ENCODE results near the gene GNAI1.

Gene GNAI1

GRCh38 chr7:80134536-80135308 is at the start of gene GNAI1:
Gene GNAI1, plus strand, starts transcription at chr7:80134831. Its CDS starts 330 bp downstream, at chr7:80135161.
- intact Hi-C loops (cut with DNase I) = loop anchor here (2.0 to 10.0 kb wide), 3 partner anchors 48 to 260 kb away; no protein-coding TSS in a partner anchor
- DNase-seq = peak; percentile 49 to 95 (median 64)

- no peak for DNase-seq
Measured at GRCh38 chr7:80087051-80087770, 47.4 kb upstream of the GNAI1 start.

GRCh38 chr7:80087771-80088170 is 46.9 kb upstream of the GNAI1 start:
- no peak for DNase-seq
- intact Hi-C loops (cut with DNase I) = no loop called here

More at GRCh38 chr7:80087051-80087770, 47.4 kb upstream of the GNAI1 start:
- intact Hi-C loops (cut with DNase I) = no loop called here

GRCh38 chr7:80088705-80089104 is 45.9 kb upstream of the GNAI1 start:
- intact Hi-C loops (cut with DNase I) = no loop called here
- no peak for DNase-seq

GRCh38 chr7:80089366-80089765 is 45.3 kb upstream of the GNAI1 start:
- no peak for DNase-seq
- intact Hi-C loops (cut with DNase I) = no loop called here

GRCh38 chr7:80093349-80093748 is 41.3 kb upstream of the GNAI1 start:
- intact Hi-C loops (cut with DNase I) = loop anchor here (10.0 kb wide), 1 partner anchor 191 kb away; no protein-coding TSS in a partner anchor
- no peak for DNase-seq

- intact Hi-C loops (cut with DNase I) = loop anchor here (10.0 kb wide), 1 partner anchor 189 kb away; no protein-coding TSS in a partner anchor
Measured at GRCh38 chr7:80095545-80095944, 39.1 kb upstream of the GNAI1 start.

GRCh38 chr7:80097756-80098155 is 36.9 kb upstream of the GNAI1 start:
- no peak for DNase-seq
- intact Hi-C loops (cut with DNase I) = loop anchor here (10.0 kb wide), 1 partner anchor 187 kb away; no protein-coding TSS in a partner anchor

More at GRCh38 chr7:80095545-80095944, 39.1 kb upstream of the GNAI1 start:
- DNase-seq = no peak

- DNase-seq = no peak
- intact Hi-C loops (cut with DNase I) = loop anchor here (10.0 kb wide), 1 partner anchor 186 kb away; no protein-coding TSS in a partner anchor
Measured at GRCh38 chr7:80098795-80099194, 35.8 kb upstream of the GNAI1 start.

- no peak for DNase-seq
- intact Hi-C loops (cut with DNase I) = no loop called here
Measured at GRCh38 chr7:80100254-80100653, 34.4 kb upstream of the GNAI1 start.

GRCh38 chr7:80105701-80106408 is 28.8 kb upstream of the GNAI1 start:
- intact Hi-C loops (cut with DNase I) = no loop called here
- no peak for DNase-seq

GRCh38 chr7:80106498-80107113 is 28.0 kb upstream of the GNAI1 start:
- intact Hi-C loops (cut with DNase I) = no loop called here
- no peak for DNase-seq

- DNase-seq = no peak
- intact Hi-C loops (cut with DNase I) = no loop called here
Measured at GRCh38 chr7:80107278-80107677, 27.4 kb upstream of the GNAI1 start.

- intact Hi-C loops (cut with DNase I) = no loop called here
- DNase-seq = no peak
Measured at GRCh38 chr7:80110376-80110775, 24.3 kb upstream of the GNAI1 start.

GRCh38 chr7:80114159-80114558 is 20.5 kb upstream of the GNAI1 start:
- intact Hi-C loops (cut with DNase I) = no loop called here
- no peak for DNase-seq

- peak in 1 of 10 donors; percentile 33 for DNase-seq
- intact Hi-C loops (cut with DNase I) = no loop called here
Measured at GRCh38 chr7:80124526-80125264, 9.9 kb upstream of the GNAI1 start.

GRCh38 chr7:80127412-80128160 is 7.0 kb upstream of the GNAI1 start:
- peak in 6 of 10 donors; percentile 30 to 87 (median 46) for DNase-seq
- intact Hi-C loops (cut with DNase I) = no loop called here

- no peak for DNase-seq
- intact Hi-C loops (cut with DNase I) = no loop called here
Measured at GRCh38 chr7:80128918-80129317, 5.7 kb upstream of the GNAI1 start.

GRCh38 chr7:80129785-80130184 is 4.8 kb upstream of the GNAI1 start:
- DNase-seq = no peak
- intact Hi-C loops (cut with DNase I) = loop anchor here (10.0 kb wide), 1 partner anchor 265 kb away; no protein-coding TSS in a partner anchor
